KMS-11 (cell line): Measurements from ENCODE around the gene HMGXB3.

Experiments used
- H2AFZ ChIP-seq: fragments of 200-600 bp; sonication (generic); 2 replicates; pipeline ENCODE4 v1.6.1; 2016; ENCODE audit warnings: antibody characterized with exemption, mixed run types, low read depth
- H3K27ac ChIP-seq: fragments of 200-600 bp; sonication (generic); 2 replicates; pipeline ENCODE4 v1.6.1; 2016; ENCODE audit warnings: mild to moderate bottlenecking, mixed run types
- H3K27me3 ChIP-seq: fragments of 200-600 bp; sonication (generic); 2 replicates; pipeline ENCODE4 v1.6.1; 2017; ENCODE audit warnings: mild to moderate bottlenecking, low read depth, mixed run types, moderate library complexity; ENCODE audit not compliant: insufficient read depth
- H3K36me3 ChIP-seq: fragments of 200-600 bp; sonication (generic); 2 replicates; pipeline ENCODE4 v1.6.1; 2017; ENCODE audit warnings: mild to moderate bottlenecking, mixed run types; ENCODE audit not compliant: insufficient read depth
- H3K4me1 ChIP-seq: fragments of 200-600 bp; sonication (generic); 2 replicates; pipeline ENCODE4 v1.6.1; 2016; ENCODE audit warnings: mild to moderate bottlenecking, low read depth, mixed run types; ENCODE audit not compliant: poor library complexity, severe bottlenecking
- H3K4me2 ChIP-seq: fragments of 200-600 bp; sonication (generic); 2 replicates; pipeline ENCODE4 v1.7.0; 2016; ENCODE audit warnings: mild to moderate bottlenecking, mixed run types
- H3K4me3 ChIP-seq: fragments of 200-600 bp; sonication (generic); IDR thresholded peaks from 2 replicates; pipeline ENCODE4 v1.6.1; 2017; ENCODE audit warnings: low read depth, low read length, mixed read lengths; ENCODE audit not compliant: insufficient read depth
- H3K79me2 ChIP-seq: fragments of 200-600 bp; sonication (generic); 2 replicates; pipeline ENCODE4 v1.6.1; 2016; ENCODE audit warnings: low read depth, mixed run types; ENCODE audit not compliant: insufficient read depth
- H3K9ac ChIP-seq: fragments of 200-600 bp; sonication (generic); 2 replicates; pipeline ENCODE4 v1.6.1; 2016; ENCODE audit warnings: mild to moderate bottlenecking, mixed run types
- H4K20me1 ChIP-seq: fragments of 200-600 bp; sonication (generic); 2 replicates; pipeline ENCODE4 v1.6.1; 2016; ENCODE audit warnings: mild to moderate bottlenecking, mixed run types; ENCODE audit not compliant: insufficient read depth
- CTCF ChIP-seq: fragments of 200-600 bp; sonication (generic); conservative IDR thresholded peaks from 2 replicates; pipeline ENCODE4 v1.6.1; 2017; ENCODE audit warnings: low read depth, mild to moderate bottlenecking, antibody characterized with exemption, low read length, moderate library complexity, mixed read lengths

HMGXB3 gene

GRCh38 chr5:150033334-150033733 is 32.8 kb downstream of the HMGXB3 start:
- Histone ChIP-seq H3K4me2 (no peak overlapping the region), H3K79me2 (no peaks in the 10 kb centered on the region), H4K20me1 (no peaks in the 10 kb centered on the region), H3K4me1 (peaks cover 8% of the 10 kb centered on the region), H3K27me3 (no peaks in the 10 kb centered on the region), H3K27ac (no peak overlapping the region), H3K9ac (no peak overlapping the region), H2AFZ (no peak overlapping the region), H3K4me3 (no peak overlapping the region), H3K36me3 (no peaks in the 10 kb centered on the region)
- no peak for TF ChIP-seq CTCF

- no peaks in the 10 kb centered on the region for H3K36me3 ChIP-seq
- no peak overlapping the region for H3K27ac ChIP-seq
- H4K20me1 ChIP-seq = no peaks in the 10 kb centered on the region
- H3K27me3 ChIP-seq = no peaks in the 10 kb centered on the region
- no peak overlapping the region for H3K9ac ChIP-seq
- TF ChIP-seq CTCF = no peak
- H3K79me2 ChIP-seq = no peaks in the 10 kb centered on the region
- H3K4me2 ChIP-seq = no peak overlapping the region
- no peak overlapping the region for H2AFZ ChIP-seq
- H3K4me1 ChIP-seq = peaks cover 8% of the 10 kb centered on the region
- no peak overlapping the region for H3K4me3 ChIP-seq
These were observed 34.1 kb downstream of the HMGXB3 start for GRCh38 chr5:150034662-150035061.

GRCh38 chr5:150035139-150035895 is 34.8 kb downstream of the HMGXB3 start:
- H3K27ac ChIP-seq = no peak overlapping the region
- H3K9ac ChIP-seq = no peak overlapping the region
- H3K4me2 ChIP-seq = no peak overlapping the region
- peaks cover 8% of the 10 kb centered on the region for H3K4me1 ChIP-seq
- no peaks in the 10 kb centered on the region for H3K36me3 ChIP-seq
- H3K27me3 ChIP-seq = no peaks in the 10 kb centered on the region
- TF ChIP-seq CTCF = no peak
- H3K79me2 ChIP-seq = no peaks in the 10 kb centered on the region
- H3K4me3 ChIP-seq = no peak overlapping the region
- H2AFZ ChIP-seq = no peak overlapping the region
- no peaks in the 10 kb centered on the region for H4K20me1 ChIP-seq

- Histone ChIP-seq H3K4me1 (peaks cover 8% of the 10 kb centered on the region), H3K27ac (no peak overlapping the region), H2AFZ (no peak overlapping the region), H4K20me1 (no peaks in the 10 kb centered on the region), H3K4me3 (no peak overlapping the region), H3K9ac (no peak overlapping the region), H3K4me2 (no peak overlapping the region), H3K79me2 (no peaks in the 10 kb centered on the region), H3K36me3 (no peaks in the 10 kb centered on the region), H3K27me3 (no peaks in the 10 kb centered on the region)
- no peak for TF ChIP-seq CTCF
These were observed 36.0 kb downstream of the HMGXB3 start for GRCh38 chr5:150036513-150036912.
